ENCODE results near the gene PRTN3. TPM values are rescaled to one million over a fixed set of nuclear protein-coding genes. Genes with fewer than 3 reads are reported as not detected.

The PRTN3 gene
- total RNA-seq, 1 donor = not detected

- no peak for DNase-seq (ENCODE audit: insufficient read length, low spot score, missing footprints)
- Histone ChIP-seq H3K4me1 (ENCODE audit: insufficient read depth, low read length) (no peaks in the 10 kb centered on the region), H3K27me3 (ENCODE audit: insufficient read depth, low read length) (no peaks in the 10 kb centered on the region), H3K27ac (ENCODE audit: low read depth, low read length) (no peak overlapping the region), H3K9me3 (ENCODE audit: low read depth, low read length) (no peaks in the 10 kb centered on the region), H3K4me2 (ENCODE audit: insufficient read depth, low read length) (no peak overlapping the region), H3K36me3 (ENCODE audit: insufficient read depth, low read length) (peaks cover 14% of the 10 kb centered on the region), H3K79me2 (ENCODE audit: insufficient read depth, low read length) (peaks cover 7% of the 10 kb centered on the region), H2AFZ (ENCODE audit: low read length) (no peak overlapping the region), H4K20me1 (ENCODE audit: insufficient read depth, low read length) (peaks cover 13% of the 10 kb centered on the region), H3K4me3 (ENCODE audit: insufficient read depth, low read length) (no peak overlapping the region)
- TF ChIP-seq, protein P1, sequence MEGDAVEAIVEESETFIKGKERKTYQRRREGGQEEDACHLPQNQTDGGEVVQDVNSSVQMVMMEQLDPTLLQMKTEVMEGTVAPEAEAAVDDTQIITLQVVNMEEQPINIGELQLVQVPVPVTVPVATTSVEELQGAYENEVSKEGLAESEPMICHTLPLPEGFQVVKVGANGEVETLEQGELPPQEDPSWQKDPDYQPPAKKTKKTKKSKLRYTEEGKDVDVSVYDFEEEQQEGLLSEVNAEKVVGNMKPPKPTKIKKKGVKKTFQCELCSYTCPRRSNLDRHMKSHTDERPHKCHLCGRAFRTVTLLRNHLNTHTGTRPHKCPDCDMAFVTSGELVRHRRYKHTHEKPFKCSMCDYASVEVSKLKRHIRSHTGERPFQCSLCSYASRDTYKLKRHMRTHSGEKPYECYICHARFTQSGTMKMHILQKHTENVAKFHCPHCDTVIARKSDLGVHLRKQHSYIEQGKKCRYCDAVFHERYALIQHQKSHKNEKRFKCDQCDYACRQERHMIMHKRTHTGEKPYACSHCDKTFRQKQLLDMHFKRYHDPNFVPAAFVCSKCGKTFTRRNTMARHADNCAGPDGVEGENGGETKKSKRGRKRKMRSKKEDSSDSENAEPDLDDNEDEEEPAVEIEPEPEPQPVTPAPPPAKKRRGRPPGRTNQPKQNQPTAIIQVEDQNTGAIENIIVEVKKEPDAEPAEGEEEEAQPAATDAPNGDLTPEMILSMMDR (IDR thresholded peaks at IDR 0.05; ENCODE audit: extremely low read depth, low read depth, low read length) = no peak
Measured at GRCh38 chr19:897442-898039, 56.7 kb downstream of the PRTN3 start.

Small RNAs within 50 kb of the gene (small RNA-seq; reads per million reads assigned to genes)
- gene MIR3187 (not detected), gene RNU6-9 (1.1 reads per million, percentile 35 among the genes with 10 or more reads in this experiment)

Other genes with a start within 250 kb of the PRTN3 start
- gene POLRMT, start 207.5 kb upstream of the PRTN3 start, total RNA-seq = 16.6 and 18.6 TPM in 2 replicates
- gene FGF22, start 201.1 kb upstream of the PRTN3 start, total RNA-seq = not detected in 2 replicates
- gene RNF126, start 177.8 kb upstream of the PRTN3 start, total RNA-seq = 29.8 and 38.7 TPM in 2 replicates
- gene FSTL3, start 164.6 kb upstream of the PRTN3 start, total RNA-seq = 32.7 and 52.1 TPM in 2 replicates
- gene PRSS57, start 145.5 kb upstream of the PRTN3 start, total RNA-seq = not detected in 2 replicates
- gene PALM, start 132.1 kb upstream of the PRTN3 start, total RNA-seq = 9.7 and 10.5 TPM in 2 replicates
- 0.36 and 0.59 TPM in 2 replicates for gene MISP, start 89.9 kb upstream of the PRTN3 start, total RNA-seq
- gene PTBP1, start 43.5 kb upstream of the PRTN3 start, total RNA-seq = 106 and 124 TPM in 2 replicates
- 0.36 TPM in 1 of 2 replicates, not detected in the other for gene PLPPR3, start 19.0 kb upstream of the PRTN3 start, total RNA-seq
- not detected in 2 replicates for gene AZU1, start 13.2 kb upstream of the PRTN3 start, total RNA-seq
- gene ELANE, start 11.3 kb downstream of the PRTN3 start, total RNA-seq = 0.36 and 0.59 TPM in 2 replicates
- 8.3 and 19.9 TPM in 2 replicates for gene CFD, start 18.7 kb downstream of the PRTN3 start, total RNA-seq
- 20.6 and 25.0 TPM in 2 replicates for gene MED16, start 52.2 kb downstream of the PRTN3 start, total RNA-seq
- gene RNU6-9, start 52.5 kb downstream of the PRTN3 start, total RNA-seq = not detected in 2 replicates
- 31.1 and 32.7 TPM in 2 replicates for gene R3HDM4, start 72.2 kb downstream of the PRTN3 start, total RNA-seq
- not detected in 2 replicates for gene KISS1R, start 76.3 kb downstream of the PRTN3 start, total RNA-seq
- 19.4 and 21.7 TPM in 2 replicates for gene ARID3A, start 85.0 kb downstream of the PRTN3 start, total RNA-seq
- 45.6 and 46.6 TPM in 2 replicates for gene WDR18, start 143.3 kb downstream of the PRTN3 start, total RNA-seq
- gene GRIN3B, start 159.4 kb downstream of the PRTN3 start, total RNA-seq = not detected in 2 replicates
- gene TMEM259, start 180.1 kb downstream of the PRTN3 start, total RNA-seq = 74.0 and 84.0 TPM in 2 replicates
- gene RNU6-2, start 180.5 kb downstream of the PRTN3 start, total RNA-seq = not detected in 2 replicates
- gene CNN2, start 185.6 kb downstream of the PRTN3 start, total RNA-seq = 537 and 594 TPM in 2 replicates
- 33.3 and 43.0 TPM in 2 replicates for gene ABCA7, start 199.1 kb downstream of the PRTN3 start, total RNA-seq
- 0.59 and 0.72 TPM in 2 replicates for gene ARHGAP45, start 226.2 kb downstream of the PRTN3 start, total RNA-seq